ENCODE results near the gene MT1HL1. TPM values are rescaled to one million over a fixed set of nuclear protein-coding genes. Genes with fewer than 3 reads are reported as not detected.

Gene MT1HL1
- total and polyA plus RNA-seq, 2 of the 8 experiments (the other 6 are each of a cell fraction or from before 2014, with no cell fraction given): not detected

DNA sequence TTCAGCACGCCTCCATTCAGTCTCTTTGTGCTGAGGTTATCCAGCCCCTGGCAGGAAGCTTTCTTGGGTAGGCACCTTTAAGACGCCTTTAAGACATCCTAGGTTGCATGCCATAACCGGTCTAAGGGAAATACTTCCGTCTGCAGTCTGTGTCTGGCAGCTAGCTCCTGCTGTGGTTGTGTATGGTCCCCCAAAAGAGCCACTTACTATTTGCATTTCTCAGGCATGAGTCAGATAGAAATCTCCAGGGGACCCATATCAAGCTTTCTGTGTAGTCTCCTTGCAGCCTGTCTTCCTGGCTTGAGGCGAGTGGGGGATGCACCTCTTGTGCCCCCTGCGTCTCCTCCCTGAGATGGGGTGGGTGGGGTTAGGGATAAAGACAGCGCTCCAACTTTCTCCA, 27.8 kb upstream of the MT1HL1 start:
- Histone ChIP-seq H3K4me3 (ENCODE audit: extremely low read depth in 1 of 4, insufficient read depth in 2 of 4, low read depth in 3 of 4, low read length in 4 of 4) (no peak overlapping the region), H3K56ac (replicated peaks; ENCODE audit: insufficient read length, low read depth, low read length) (no peak overlapping the region), H4K5ac (ENCODE audit: insufficient read length, low read depth, low read length) (no peak overlapping the region), H3K27me3 (replicated peaks in 1 of 4; ENCODE audit: control insufficient read depth in 3 of 4, extremely low read depth in 1 of 4, insufficient read depth in 3 of 4, low read length in 3 of 4) (no peaks in the 10 kb centered on the region; a peak in 1 of 7 replicates), H2BK20ac (ENCODE audit: low read length) (no peak overlapping the region), H3K9me3 (ENCODE audit: insufficient read depth in 2 of 2, low read depth in 1 of 2, low read length in 1 of 2) (no peaks in the 10 kb centered on the region), H4K20me1 (replicated peaks in 1 of 2; ENCODE audit: control insufficient read depth in 1 of 2, insufficient read depth in 2 of 2, low read length in 2 of 2) (no peaks in the 10 kb centered on the region), H3K4me1 (replicated peaks in 1 of 4; ENCODE audit: control insufficient read depth in 3 of 4, insufficient read depth in 4 of 4, low read length in 3 of 4) (peaks cover 0 to 9% (median 7%) of the 10 kb centered on the region in 4 experiments; a peak in 6 of 7 replicates), H2AFZ (ENCODE audit: low read length) (no peak overlapping the region), H3K36me3 (ENCODE audit: control insufficient read depth in 2 of 4, insufficient read depth in 4 of 4, low read length in 3 of 4) (no peaks in the 10 kb centered on the region), H3K79me2 (ENCODE audit: control insufficient read depth in 1 of 2, insufficient read depth in 2 of 2, low read length in 2 of 2) (no peaks in the 10 kb centered on the region), H2BK12ac (ENCODE audit: low read depth, low read length) (no peak overlapping the region; the same call in 1 of the 2 replicates), H3K14ac (ENCODE audit: insufficient read length) (no peak overlapping the region), H3K4me2 (ENCODE audit: insufficient read depth in 1 of 2, low read depth in 2 of 2, low read length in 2 of 2) (peak overlapping the region; percentile 24 to 39), H2BK120ac (replicated peaks; ENCODE audit: low read depth, low read length) (no peak overlapping the region), H3K23ac (ENCODE audit: insufficient read length) (no peak overlapping the region), H3K79me1 (ENCODE audit: low read depth, low read length) (no peaks in the 10 kb centered on the region), H3K9ac (replicated peaks in 1 of 4; ENCODE audit: extremely low read depth in 1 of 4, low read depth in 3 of 4, low read length in 3 of 4) (no peak overlapping the region), H3K18ac (ENCODE audit: extremely low read depth, low read length) (no peak overlapping the region), H4K8ac (ENCODE audit: extremely low read depth, insufficient read depth, low read length) (no peak overlapping the region), H3K27ac (ENCODE audit: low read depth, low read length) (no peak overlapping the region), H2BK15ac (ENCODE audit: low read length) (no peak overlapping the region), H2BK5ac (ENCODE audit: low read depth, low read length) (peak overlapping the region; percentile 41; the same call in 1 of the 2 replicates), H4K91ac (replicated peaks; ENCODE audit: insufficient read length, low read length) (no peak overlapping the region), H2AK5ac (ENCODE audit: low read depth, low read length) (0 out of 2 replicates have a peak overlapping the region, but pooled peaks have one; percentile 27), H3K23me2 (ENCODE audit: low read depth, low read length) (no peaks in the 10 kb centered on the region; the same call in 1 of the 2 replicates), H3K4ac (replicated peaks; ENCODE audit: insufficient read length, low read depth, low read length) (no peak overlapping the region)
- FAIRE-seq: no peak
- peak; percentile 93 for TF ChIP-seq JUND (IDR thresholded peaks at IDR 0.05; ENCODE audit: low read length)
- TF ChIP-seq, protein P1, sequence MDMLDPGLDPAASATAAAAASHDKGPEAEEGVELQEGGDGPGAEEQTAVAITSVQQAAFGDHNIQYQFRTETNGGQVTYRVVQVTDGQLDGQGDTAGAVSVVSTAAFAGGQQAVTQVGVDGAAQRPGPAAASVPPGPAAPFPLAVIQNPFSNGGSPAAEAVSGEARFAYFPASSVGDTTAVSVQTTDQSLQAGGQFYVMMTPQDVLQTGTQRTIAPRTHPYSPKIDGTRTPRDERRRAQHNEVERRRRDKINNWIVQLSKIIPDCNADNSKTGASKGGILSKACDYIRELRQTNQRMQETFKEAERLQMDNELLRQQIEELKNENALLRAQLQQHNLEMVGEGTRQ (IDR thresholded peaks at IDR 0.05; ENCODE audit: low read length): no peak
- TF ChIP-seq, protein P2, sequence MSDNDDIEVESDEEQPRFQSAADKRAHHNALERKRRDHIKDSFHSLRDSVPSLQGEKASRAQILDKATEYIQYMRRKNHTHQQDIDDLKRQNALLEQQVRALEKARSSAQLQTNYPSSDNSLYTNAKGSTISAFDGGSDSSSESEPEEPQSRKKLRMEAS (IDR thresholded peaks at IDR 0.05): 0 out of 2 replicates have a peak, but pooled peaks have one; percentile 15
- ChIA-PET POLR2A (ENCODE audit: partially characterized antibody) (interaction anchor here (1.3 to 3.0 kb wide), 2 partner anchors 10 to 12 kb away, joined by 3 to 14 read pairs; partner anchors contain the start of gene RYR2), CTCF (ENCODE audit: partially characterized antibody) (interaction anchor here (0.6 to 1.7 kb wide), 6 partner anchors 13 to 530 kb away, joined by 3 to 6 read pairs (median 3); no protein-coding TSS in a partner anchor)
- 17% methylated on average over 7 of the region's 7 CpGs; no CpG with 5 or more reads in 1 of the 2 experiments for whole genome bisulfite sequencing, 2 experiments (ENCODE audit: extremely low coverage in 1 of 2, insufficient coverage in 1 of 2, insufficient read length in 1 of 2, insufficient replicate concordance in 2 of 2, low coverage in 1 of 2, low lambda C conversion rate in 2 of 2, missing lambda C conversion rate in 1 of 2)
- DNase-seq (ENCODE audit: low read depth in 1 of 2, low spot score in 2 of 2): peak in 1 of 2 experiments; percentile 49
